T-helper 1 cell treated with Interleukin-12 subunit alpha and Interleukin-12 subunit beta and Interleukin-4 antibody, amounts not matched to agents 30 μg/mL and 1 μg/mL, for 36 hours (primary cell): ENCODE data around the gene ZFYVE21.
A peak's percentile ranks its signal among the peaks of the same experiment; 100 is the strongest.

Experiments
- H3K27ac Mint-ChIP-seq: one replicate; pipeline ENCODE4 v1.8.0; 2021; ENCODE audit warnings: mild to moderate bottlenecking, mixed read lengths
- H3K27me3 Mint-ChIP-seq: one replicate; pipeline ENCODE4 v1.8.0; 2021; ENCODE audit warnings: low read depth, mixed read lengths
- H3K36me3 Mint-ChIP-seq: one replicate; pipeline ENCODE4 v1.8.0; 2021; ENCODE audit warnings: low read depth, mixed read lengths
- H3K4me1 Mint-ChIP-seq: one replicate; pipeline ENCODE4 v1.8.0; 2021; ENCODE audit warnings: low read depth, mixed read lengths
- H3K4me3 Mint-ChIP-seq: one replicate; pipeline ENCODE4 v1.8.0; 2021; ENCODE audit warnings: mild to moderate bottlenecking, moderate library complexity, mixed read lengths
- H3K9me3 Mint-ChIP-seq: one replicate; pipeline ENCODE4 v1.8.0; 2021; ENCODE audit warnings: mixed read lengths

The ZFYVE21 gene

DNA sequence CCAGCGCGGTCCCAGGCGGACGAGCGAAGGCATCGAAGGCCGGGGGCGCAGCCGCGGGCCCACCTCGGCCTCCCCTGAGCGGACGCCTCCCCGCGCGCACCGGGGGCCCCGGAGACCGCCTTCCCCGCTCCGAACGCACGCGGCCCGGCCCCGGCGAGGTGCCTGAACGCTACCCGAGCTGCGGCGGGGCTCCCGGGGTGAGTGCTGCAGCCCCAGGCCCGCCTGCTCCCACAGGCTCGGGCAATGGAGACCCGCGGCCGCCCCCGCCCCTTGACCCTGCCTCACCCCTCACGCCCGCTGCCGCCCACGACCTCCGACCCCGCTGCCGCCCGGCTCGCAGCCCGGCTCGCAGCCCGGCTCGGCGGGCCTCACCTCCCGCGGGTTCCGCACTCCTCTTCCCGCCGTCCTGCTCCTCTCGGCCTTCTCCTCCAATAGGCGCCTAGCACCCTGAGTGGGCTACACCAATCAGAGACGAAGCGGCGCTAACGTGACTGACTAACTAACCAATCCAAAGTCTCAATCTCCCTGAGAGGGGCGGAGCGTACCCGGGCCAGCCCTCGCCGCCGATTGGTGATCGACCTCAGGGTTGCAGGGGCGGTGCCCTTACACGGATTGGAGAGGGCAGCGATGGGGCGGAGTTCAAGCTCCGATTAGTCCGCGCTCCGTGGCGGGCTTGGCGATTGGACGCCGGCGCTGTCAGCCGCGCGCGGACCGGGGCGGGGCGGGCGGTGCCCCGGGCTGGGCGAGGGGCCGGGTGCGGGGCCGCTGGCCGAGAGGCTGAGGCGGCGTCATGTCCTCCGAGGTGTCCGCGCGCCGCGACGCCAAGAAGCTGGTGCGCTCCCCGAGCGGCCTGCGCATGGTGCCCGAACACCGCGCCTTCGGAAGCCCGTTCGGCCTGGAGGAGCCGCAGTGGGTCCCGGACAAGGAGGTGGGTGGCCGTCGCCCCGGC, at the start of gene ZFYVE21, which contains the start of gene XRCC3:
Gene ZFYVE21, plus strand, starts transcription at position 759 of the 949 bp plus-strand sequence. Its CDS starts 32 bp downstream, at position 791.
Gene XRCC3, minus strand, starts transcription at position 400 of the 949 bp plus-strand sequence. CDS start 4,364 bp downstream, outside the sequence.
- Mint-ChIP-seq H3K36me3 (peaks cover 4% of the 10 kb centered on the region), H3K4me3 (peak within 1 kb of the TSS; percentile 95), H3K4me1 (peaks cover 43% of the 10 kb centered on the region), H3K27me3 (no peaks in the 10 kb centered on the region), H3K9me3 (no peaks in the 10 kb centered on the region), H3K27ac (peak within 1 kb of the TSS; percentile 91)

DNA sequence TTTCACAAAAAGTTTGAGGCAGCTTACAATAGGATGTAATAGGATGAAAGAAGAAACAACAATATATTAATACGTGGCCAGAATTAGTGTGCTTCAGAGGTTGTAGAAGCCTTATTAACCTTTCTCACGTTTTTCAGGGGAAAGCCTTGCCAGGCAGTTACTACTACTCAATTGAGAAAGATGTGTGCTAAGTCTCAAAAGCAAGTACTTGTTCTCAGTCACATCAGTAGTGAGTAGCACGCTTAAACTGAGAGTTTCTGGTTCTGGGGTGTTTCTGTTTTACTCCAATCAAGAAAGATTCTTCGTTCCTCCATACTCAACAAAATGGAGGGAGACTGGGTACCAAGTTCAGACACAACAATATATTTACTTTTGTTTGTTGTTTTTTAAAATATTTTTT, 47.9 kb upstream of the ZFYVE21 start:
- H3K27me3 Mint-ChIP-seq: no peaks in the 10 kb centered on the region
- no peak overlapping the region for H3K27ac Mint-ChIP-seq
- no peaks in the 10 kb centered on the region for H3K9me3 Mint-ChIP-seq
- no peak overlapping the region for H3K4me3 Mint-ChIP-seq
- H3K36me3 Mint-ChIP-seq: peaks cover 32% of the 10 kb centered on the region
- H3K4me1 Mint-ChIP-seq: no peaks in the 10 kb centered on the region

DNA sequence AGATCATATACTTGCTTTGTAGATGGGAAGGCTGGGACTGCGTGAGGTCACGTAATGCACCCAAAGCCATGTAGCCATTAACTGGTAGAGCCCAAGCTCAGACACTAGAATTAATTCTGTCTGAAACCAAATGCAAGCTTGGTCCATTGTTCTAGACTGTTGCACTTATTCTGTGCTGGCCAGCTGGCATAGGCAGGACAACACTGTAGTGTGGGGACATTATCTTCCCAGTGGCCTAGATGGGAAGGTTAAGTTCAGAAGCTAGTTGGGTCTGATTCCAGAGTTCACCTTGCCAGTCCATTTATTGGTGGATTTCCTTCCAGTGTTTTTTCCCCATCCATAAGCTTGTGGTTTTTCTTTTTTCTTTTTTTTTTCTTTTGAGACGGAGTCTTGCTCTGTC, 47.5 kb upstream of the ZFYVE21 start:
- H3K36me3 Mint-ChIP-seq: peaks cover 35% of the 10 kb centered on the region

DNA sequence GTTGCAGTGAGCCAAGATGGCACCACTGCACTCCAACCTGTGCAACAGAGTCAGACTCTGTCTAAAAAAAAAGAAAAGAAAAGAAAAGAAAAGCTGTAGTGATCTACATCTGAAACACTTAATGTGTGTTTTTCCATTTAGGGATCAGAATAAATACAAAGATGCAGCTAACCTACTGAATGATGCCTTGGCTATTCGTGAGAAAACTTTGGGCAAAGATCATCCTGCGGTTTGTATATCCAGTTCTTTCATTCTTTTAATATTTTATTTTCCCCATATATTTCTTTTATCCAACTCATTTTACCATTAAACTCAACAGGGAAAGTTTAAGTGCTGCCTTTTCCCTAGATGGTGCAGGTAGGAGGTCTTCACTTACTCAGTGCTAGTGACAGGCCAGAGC, 46.2 kb upstream of the ZFYVE21 start:
- peaks cover 36% of the 10 kb centered on the region for H3K36me3 Mint-ChIP-seq
- H3K27me3 Mint-ChIP-seq: no peaks in the 10 kb centered on the region
- H3K4me1 Mint-ChIP-seq: no peaks in the 10 kb centered on the region
- no peak overlapping the region for H3K27ac Mint-ChIP-seq
- no peak overlapping the region for H3K4me3 Mint-ChIP-seq
- H3K9me3 Mint-ChIP-seq: no peaks in the 10 kb centered on the region

More for the DNA sequence above, 47.5 kb upstream of the ZFYVE21 start:
- no peaks in the 10 kb centered on the region for H3K9me3 Mint-ChIP-seq
- no peak overlapping the region for H3K4me3 Mint-ChIP-seq
- H3K4me1 Mint-ChIP-seq: no peaks in the 10 kb centered on the region
- no peaks in the 10 kb centered on the region for H3K27me3 Mint-ChIP-seq
- H3K27ac Mint-ChIP-seq: no peak overlapping the region

DNA sequence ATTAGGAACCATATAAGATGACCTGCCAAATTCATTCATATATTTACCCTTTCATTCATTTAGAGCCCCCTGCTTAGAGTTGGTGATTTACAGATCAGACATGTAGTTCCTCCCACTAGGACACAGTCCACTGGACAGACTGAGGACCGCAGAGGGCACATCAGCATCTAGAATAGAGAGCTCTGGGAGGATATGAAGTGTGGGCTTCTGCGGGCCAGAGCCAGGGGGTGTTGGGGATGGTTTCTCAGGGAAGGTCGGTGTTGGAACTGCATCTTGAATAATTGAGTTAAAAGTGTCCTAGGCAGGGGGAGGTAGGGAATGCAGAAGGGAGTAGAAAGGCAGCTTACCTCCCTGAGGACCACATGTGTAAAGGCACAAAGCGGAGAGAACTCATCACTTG, 43.7 kb upstream of the ZFYVE21 start:
- Mint-ChIP-seq H3K36me3 (peaks cover 40% of the 10 kb centered on the region), H3K27ac (no peak overlapping the region), H3K27me3 (no peaks in the 10 kb centered on the region), H3K4me1 (no peaks in the 10 kb centered on the region), H3K9me3 (no peaks in the 10 kb centered on the region), H3K4me3 (no peak overlapping the region)

DNA sequence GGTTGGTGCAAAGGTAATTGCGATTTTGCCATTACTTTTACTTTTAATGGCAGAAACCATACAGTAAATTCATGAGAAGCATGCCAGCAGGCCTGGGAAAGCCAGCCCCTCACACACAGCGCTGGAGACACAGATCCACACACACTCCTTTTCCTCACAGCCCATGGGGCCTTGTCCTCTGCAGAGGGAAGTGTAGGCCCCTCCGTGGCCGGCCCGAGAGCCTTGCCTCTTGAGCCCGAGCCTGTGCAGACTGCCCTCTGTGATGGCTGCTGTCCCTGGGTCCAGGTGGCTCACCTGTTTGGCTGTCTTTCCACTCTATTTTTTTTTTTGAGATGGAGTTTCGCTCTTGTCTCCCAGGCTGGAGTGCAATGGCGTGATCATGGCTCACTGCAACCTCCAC, 39.7 kb upstream of the ZFYVE21 start:
- Mint-ChIP-seq H3K9me3 (no peaks in the 10 kb centered on the region), H3K27ac (no peak overlapping the region), H3K27me3 (no peaks in the 10 kb centered on the region), H3K4me3 (no peak overlapping the region), H3K36me3 (peaks cover 40% of the 10 kb centered on the region), H3K4me1 (no peaks in the 10 kb centered on the region)

DNA sequence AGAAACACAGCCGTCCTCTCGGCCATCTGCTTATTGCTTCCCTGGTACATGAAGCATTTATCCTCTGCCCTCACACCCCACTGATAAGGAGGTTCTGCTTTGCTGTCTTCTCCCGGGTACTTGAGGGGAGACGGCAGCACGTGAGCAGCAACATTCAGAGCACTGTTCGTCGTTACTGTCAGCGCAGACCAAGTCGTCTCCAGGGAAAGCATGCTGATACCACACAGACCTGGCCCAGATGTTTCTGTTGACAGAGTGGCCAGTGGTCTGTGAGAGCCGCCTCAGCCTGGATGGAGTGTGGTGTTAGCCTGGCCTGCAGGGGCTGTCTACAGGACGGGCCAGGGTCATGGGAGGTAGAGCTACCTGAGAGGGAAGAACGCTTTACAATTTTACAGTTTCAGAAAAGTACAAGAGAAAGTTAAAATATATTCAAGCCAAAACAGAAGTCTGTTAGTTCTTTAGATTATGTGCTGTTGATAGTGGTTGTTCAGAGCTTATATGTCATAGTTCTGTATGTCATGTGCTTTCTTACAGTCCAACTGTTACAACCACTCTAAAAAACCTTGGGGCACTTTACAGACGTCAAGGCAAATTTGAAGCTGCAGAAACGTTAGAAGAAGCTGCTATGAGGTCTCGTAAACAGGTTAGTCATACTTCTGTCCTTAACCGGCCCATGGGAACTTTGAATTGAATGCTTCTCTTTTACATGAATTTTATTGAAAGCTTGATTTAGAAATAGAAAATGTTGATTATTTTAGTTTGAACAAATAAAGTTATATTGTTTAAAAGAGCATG, 38.5 kb upstream of the ZFYVE21 start:
- Mint-ChIP-seq H3K9me3 (no peaks in the 10 kb centered on the region), H3K4me1 (no peaks in the 10 kb centered on the region), H3K27me3 (no peaks in the 10 kb centered on the region), H3K4me3 (no peak overlapping the region), H3K27ac (no peak overlapping the region), H3K36me3 (peaks cover 37% of the 10 kb centered on the region)

DNA sequence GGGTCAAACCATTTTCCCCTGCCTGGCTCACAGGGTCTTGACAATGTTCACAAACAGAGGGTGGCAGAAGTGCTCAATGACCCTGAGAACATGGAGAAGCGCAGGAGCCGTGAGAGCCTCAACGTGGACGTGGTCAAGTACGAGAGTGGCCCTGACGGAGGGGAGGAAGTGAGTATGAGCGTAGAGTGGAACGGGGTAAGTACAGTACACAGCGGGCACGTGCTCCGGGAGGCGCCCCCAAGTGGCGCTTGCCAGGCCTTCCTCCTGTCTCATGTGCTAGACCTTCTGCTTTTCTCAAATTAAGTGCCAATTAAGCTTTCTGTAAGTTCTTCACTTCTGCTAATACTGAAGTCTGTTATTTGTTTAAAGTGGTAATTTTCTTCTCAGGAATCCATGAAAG, 36.3 kb upstream of the ZFYVE21 start:
- no peaks in the 10 kb centered on the region for H3K9me3 Mint-ChIP-seq
- H3K27me3 Mint-ChIP-seq: no peaks in the 10 kb centered on the region
- no peak overlapping the region for H3K4me3 Mint-ChIP-seq
- H3K36me3 Mint-ChIP-seq: peaks cover 30% of the 10 kb centered on the region
- H3K27ac Mint-ChIP-seq: no peak overlapping the region
- no peaks in the 10 kb centered on the region for H3K4me1 Mint-ChIP-seq

GRCh38 chr14:103680491-103681231, 34.9 kb upstream of the ZFYVE21 start:
- Mint-ChIP-seq H3K4me1 (no peaks in the 10 kb centered on the region), H3K9me3 (no peaks in the 10 kb centered on the region), H3K27ac (no peak overlapping the region), H3K36me3 (peaks cover 27% of the 10 kb centered on the region), H3K4me3 (no peak overlapping the region), H3K27me3 (no peaks in the 10 kb centered on the region)

- H3K4me3 Mint-ChIP-seq: no peak overlapping the region
- H3K27me3 Mint-ChIP-seq: no peaks in the 10 kb centered on the region
- no peaks in the 10 kb centered on the region for H3K9me3 Mint-ChIP-seq
- H3K4me1 Mint-ChIP-seq: peaks cover 2% of the 10 kb centered on the region
- peaks cover 26% of the 10 kb centered on the region for H3K36me3 Mint-ChIP-seq
- H3K27ac Mint-ChIP-seq: no peak overlapping the region
Measured at GRCh38 chr14:103683139-103683538, 32.5 kb upstream of the ZFYVE21 start.

- Mint-ChIP-seq H3K36me3 (peaks cover 24% of the 10 kb centered on the region), H3K27ac (no peak overlapping the region), H3K27me3 (no peaks in the 10 kb centered on the region), H3K9me3 (no peaks in the 10 kb centered on the region), H3K4me1 (peaks cover 2% of the 10 kb centered on the region), H3K4me3 (no peak overlapping the region)
Measured at GRCh38 chr14:103684471-103684870, 31.1 kb upstream of the ZFYVE21 start.

DNA sequence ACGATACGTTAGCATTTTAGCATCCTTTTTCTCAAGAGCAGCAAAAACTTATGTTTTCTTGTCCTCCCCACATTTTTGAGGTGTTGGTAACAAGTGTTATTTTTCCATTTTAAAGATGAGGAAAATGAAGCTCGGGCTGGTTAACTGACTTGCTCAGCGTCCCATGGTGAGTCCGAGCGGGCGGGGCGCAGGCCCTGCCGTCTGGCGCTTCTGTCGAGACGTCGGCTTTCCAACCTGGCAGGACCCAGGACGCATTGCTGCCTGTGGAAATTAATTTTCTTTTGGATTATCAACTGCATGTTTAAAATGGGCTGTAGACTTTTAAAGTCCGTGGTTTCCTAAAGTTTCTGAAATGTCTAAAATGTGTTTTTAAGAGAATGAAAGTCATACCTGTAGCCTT, 30.7 kb upstream of the ZFYVE21 start:
- Mint-ChIP-seq H3K9me3 (no peaks in the 10 kb centered on the region), H3K4me3 (no peak overlapping the region), H3K27ac (no peak overlapping the region), H3K27me3 (no peaks in the 10 kb centered on the region), H3K4me1 (peaks cover 2% of the 10 kb centered on the region), H3K36me3 (peaks cover 21% of the 10 kb centered on the region)

DNA sequence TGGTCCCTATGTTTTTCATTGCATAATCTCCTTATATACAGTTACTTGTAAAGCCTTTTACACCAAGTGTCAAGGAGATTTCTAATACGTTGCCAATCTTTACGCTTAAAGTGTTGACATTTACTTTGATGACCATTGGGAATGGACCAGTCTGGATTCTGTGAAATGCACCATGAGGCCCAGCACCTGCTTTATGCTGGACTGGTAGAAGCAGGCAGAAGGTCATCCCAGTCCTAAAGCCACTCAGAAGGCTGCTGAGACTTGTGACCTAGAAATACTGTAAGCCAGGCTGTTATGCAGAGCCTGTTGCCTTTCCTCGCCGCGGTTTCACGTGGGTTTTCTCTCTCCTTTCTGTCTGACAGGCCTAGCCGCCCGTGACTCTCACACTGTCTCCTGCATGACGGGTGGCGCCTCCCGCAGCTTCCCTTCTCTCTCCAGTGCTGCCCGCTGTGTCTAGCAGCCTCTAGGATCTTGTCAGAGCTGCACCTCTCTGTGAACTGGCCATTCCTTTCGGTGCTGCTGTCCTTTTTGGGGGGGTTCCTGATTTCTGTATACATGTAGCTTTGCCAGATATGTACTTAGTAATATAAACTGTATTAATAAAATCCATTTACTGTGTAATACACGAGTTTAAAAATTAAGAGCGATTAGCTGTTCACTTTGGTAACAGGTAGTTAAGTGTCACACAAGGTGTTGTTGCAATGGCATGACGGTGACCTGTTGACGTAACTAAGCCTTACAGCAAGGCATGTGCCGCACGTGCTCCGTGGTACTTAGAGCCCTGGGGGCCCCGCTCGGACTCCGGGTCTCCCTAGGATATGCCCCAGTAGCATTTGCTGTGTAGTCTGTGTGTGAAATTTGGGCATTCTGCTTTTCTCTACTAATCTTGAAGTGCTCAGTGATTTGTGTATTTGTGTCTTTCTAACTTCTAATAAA, 30.1 kb upstream of the ZFYVE21 start:
- H3K36me3 Mint-ChIP-seq: peaks cover 21% of the 10 kb centered on the region
- no peaks in the 10 kb centered on the region for H3K9me3 Mint-ChIP-seq
- no peaks in the 10 kb centered on the region for H3K27me3 Mint-ChIP-seq
- H3K4me1 Mint-ChIP-seq: peaks cover 2% of the 10 kb centered on the region
- H3K4me3 Mint-ChIP-seq: no peak overlapping the region
- H3K27ac Mint-ChIP-seq: no peak overlapping the region
